Body of pancreas (tissue), 4 donors: Measurements from ENCODE around the gene BEGAIN. TPM values are rescaled to one million over a fixed set of nuclear protein-coding genes. Genes with fewer than 3 reads are reported as not detected.
A peak's percentile ranks its signal among the peaks of the same experiment; 100 is the strongest.

ENCODE experiments used
- ATAC-seq: fragments of 150-250 bp; one replicate; pipeline ENCODE4 v1.9.1; 2016
- DNase-seq, 4 donors: peaks; one replicate each; pipeline ENCODE4 v3.0.0-alpha.2; 2019
- H3K27ac ChIP-seq, 4 donors: fragments of 200-600 bp; sonication (generic); 1 replicate in 3 of 4; 2 replicates in 1 of 4; pipeline versions ENCODE4 v1.5.1 to v1.6.1; 2016 to 2019; ENCODE audit warnings: mild to moderate bottlenecking in 1 of 4, mixed read lengths in 1 of 4, moderate library complexity in 1 of 4
- H3K27me3 ChIP-seq, 2 donors: fragments of 200-600 bp; sonication (generic); one replicate each; pipeline ENCODE4 v1.6.0; 2016; ENCODE audit warnings: mild to moderate bottlenecking in 1 of 2
- H3K36me3 ChIP-seq, 2 donors: fragments of 200-600 bp; sonication (generic); replicated peaks in 1 of 2; 2 replicates each; pipeline ENCODE4 v1.5.1; 2016; ENCODE audit warnings: low read depth in 2 of 2; ENCODE audit not compliant: insufficient read depth in 1 of 2
- H3K4me1 ChIP-seq: fragments of 200-600 bp; sonication (generic); one replicate; pipeline ENCODE4 v1.6.0; 2016
- H3K4me3 ChIP-seq, 2 donors: fragments of 200-600 bp; sonication (generic); 1 replicate in 1 of 2; 2 replicates in 1 of 2; pipeline ENCODE4 v1.5.1; 2016 to 2019
- H3K9me3 ChIP-seq, 3 donors: fragments of 200-600 bp; sonication (generic); 1 replicate in 2 of 3; 2 replicates in 1 of 3; pipeline ENCODE4 v1.5.1; 2016
- CTCF ChIP-seq, 7 experiments: fragments of 450-650 bp in 4 of 7; fragments of 200-600 bp in 3 of 7; sonication (generic) in 3 of 7; IDR thresholded peaks; one replicate each; pipeline ENCODE4 v1.5.1; 2016 to 2019; ENCODE audit warnings: antibody characterized with exemption in 7 of 7
- POLR2A ChIP-seq, 3 donors: fragments of 450-650 bp; IDR thresholded peaks; one replicate each; pipeline ENCODE4 v1.6.1; 2016; ENCODE audit warnings: antibody characterized with exemption in 3 of 3, mild to moderate bottlenecking in 2 of 3
- WGBS, 2 donors: methylation state at CpG; one replicate each; pipeline ENCODE4 v1.1.5; 2017; 5-methylcytosine and 5-hydroxymethylcytosine counted together
- intact Hi-C: fragments of 100-400 bp; cut with DNase I; formaldehyde crosslinking; loops from one replicate; pipeline ENCODE4 v1.15.1; 2023
- total RNA-seq, 2 donors: library from RNA; depleted of rRNA; stranded (reverse); fragments of >200 nt; gene quantifications; one replicate each; pipeline ENCODE4 v1.1.0, GENCODE V29; 2016

BEGAIN gene
- total RNA-seq, 2 donors from 2014 or later = 23.9 to 28.7 TPM

DNA sequence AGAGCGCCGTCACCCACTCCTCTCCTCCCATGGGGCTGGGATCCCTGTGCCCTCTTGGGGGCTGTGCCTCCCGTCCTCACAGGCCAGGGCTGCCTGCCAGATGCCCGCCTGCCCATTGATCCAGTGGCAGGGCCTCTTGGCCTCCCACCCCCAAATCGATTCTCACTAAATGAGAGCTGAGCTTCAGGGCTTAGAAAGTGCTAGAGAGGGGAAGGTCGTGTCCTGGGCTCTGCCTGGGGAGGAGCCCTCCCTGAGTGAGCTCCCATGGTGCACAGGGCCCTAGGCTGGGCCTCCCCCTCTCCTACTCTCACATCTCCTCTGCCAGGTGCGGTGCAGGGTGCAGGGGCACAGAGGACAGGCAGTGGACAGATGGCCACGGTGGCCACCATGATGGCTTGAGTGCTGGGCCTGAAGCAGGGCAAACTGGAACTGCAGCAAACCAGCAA is 9.2 kb downstream of the BEGAIN start:
- Histone ChIP-seq H3K27ac (no peak overlapping the region), H3K4me1 (no peaks in the 10 kb centered on the region), H3K9me3 (no peaks in the 10 kb centered on the region), H3K4me3 (no peak overlapping the region), H3K36me3 (no peaks in the 10 kb centered on the region), H3K27me3 (no peaks in the 10 kb centered on the region)
- DNase-seq = peak in 2 of 4 donors; percentile 7
- no peak for TF ChIP-seq POLR2A (IDR thresholded peaks at IDR 0.05)
- no peak for TF ChIP-seq CTCF (IDR thresholded peaks at IDR 0.05)
- WGBS, 2 donors = 82 to 83% methylated on average over 2 to 8 of the region's 8 CpGs
- no peak for ATAC-seq
- intact Hi-C loops = no loop called here

- TF ChIP-seq POLR2A (IDR thresholded peaks at IDR 0.05) = no peak
- no peak for TF ChIP-seq CTCF (IDR thresholded peaks at IDR 0.05)
- Histone ChIP-seq H3K36me3 (no peaks in the 10 kb centered on the region), H3K4me3 (no peak overlapping the region), H3K4me1 (no peaks in the 10 kb centered on the region), H3K9me3 (no peaks in the 10 kb centered on the region), H3K27me3 (no peaks in the 10 kb centered on the region), H3K27ac (no peak overlapping the region)
- ATAC-seq = no peak
- DNase-seq = peak in 3 of 4 donors; percentile 5 to 11 (median 10)
- WGBS, 2 donors = 80 to 89% methylated on average over 5 to 22 of the region's 23 CpGs
- intact Hi-C loops = no loop called here
Measured at GRCh38 chr14:100577321-100577985, 9.8 kb downstream of the BEGAIN start.

- WGBS, 2 donors = 83 to 90% methylated on average over 16 to 25 of the region's 26 CpGs
- no peaks in the 10 kb centered on the region for H3K36me3 ChIP-seq
- no peaks in the 10 kb centered on the region for H3K27me3 ChIP-seq
- no peak overlapping the region for H3K4me3 ChIP-seq
- no peaks in the 10 kb centered on the region for H3K9me3 ChIP-seq
- TF ChIP-seq POLR2A (IDR thresholded peaks at IDR 0.05) (no peak), CTCF (IDR thresholded peaks at IDR 0.05) (no peak)
- no peak for ATAC-seq
- no peaks in the 10 kb centered on the region for H3K4me1 ChIP-seq
- peak in 2 of 4 donors; percentile 3 to 8 for DNase-seq
- H3K27ac ChIP-seq = no peak overlapping the region
- intact Hi-C loops = no loop called here
Measured at GRCh38 chr14:100576091-100577085, 10.8 kb downstream of the BEGAIN start.

GRCh38 chr14:100575266-100575995 is 11.8 kb downstream of the BEGAIN start:
- intact Hi-C loops = no loop called here
- no peak for ATAC-seq
- WGBS, 2 donors = 79 to 88% methylated on average over 7 to 11 of the region's 11 CpGs
- no peak for TF ChIP-seq CTCF (IDR thresholded peaks at IDR 0.05)
- no peak for TF ChIP-seq POLR2A (IDR thresholded peaks at IDR 0.05)
- no peak for DNase-seq
- Histone ChIP-seq H3K4me3 (no peak overlapping the region), H3K36me3 (no peaks in the 10 kb centered on the region), H3K9me3 (no peaks in the 10 kb centered on the region), H3K4me1 (no peaks in the 10 kb centered on the region), H3K27ac (no peak overlapping the region), H3K27me3 (no peaks in the 10 kb centered on the region)
